Skeletal muscle tissue (tissue), 4 donors: ENCODE results near the gene HAVCR2. TPM values are rescaled to one million over a fixed set of nuclear protein-coding genes. Genes with fewer than 3 reads are reported as not detected.
"Not testable (repeated sequence)": the region's sequence is repeated elsewhere in the genome, so short reads cannot be mapped to it uniquely, and the experiment has no call there.

Source experiments
- H3K27ac ChIP-seq: one replicate; pipeline ENCODE4 v1.7.0; 2013; ENCODE audit warnings: mild to moderate bottlenecking, low read depth, low read length, inconsistent platforms
- H3K27me3 ChIP-seq, 3 donors: one replicate each; pipeline ENCODE4 v1.7.0; 2013; ENCODE audit warnings: low read length in 3 of 3; ENCODE audit not compliant: control insufficient read depth in 3 of 3, insufficient read depth in 3 of 3
- H3K36me3 ChIP-seq, 3 donors: one replicate each; pipeline ENCODE4 v1.7.0; 2013; ENCODE audit warnings: low read length in 3 of 3; ENCODE audit not compliant: control insufficient read depth in 3 of 3, insufficient read depth in 3 of 3
- H3K4me1 ChIP-seq, 3 donors: one replicate each; pipeline ENCODE4 v1.7.0; 2013; ENCODE audit warnings: low read length in 3 of 3, mild to moderate bottlenecking in 3 of 3; ENCODE audit not compliant: control insufficient read depth in 3 of 3, insufficient read depth in 3 of 3
- H3K4me3 ChIP-seq, 3 donors: one replicate each; pipeline ENCODE4 v1.7.0; 2013; ENCODE audit warnings: low read length in 3 of 3
- H3K9ac ChIP-seq, 3 donors: one replicate each; pipeline ENCODE4 v1.7.0; 2013; ENCODE audit warnings: low read length in 3 of 3, mild to moderate bottlenecking in 3 of 3, moderate library complexity in 2 of 3, low read depth in 1 of 3
- H3K9me3 ChIP-seq, 3 donors: one replicate each; pipeline ENCODE4 v1.7.0; 2013; ENCODE audit warnings: low read length in 3 of 3; ENCODE audit not compliant: control insufficient read depth in 3 of 3
- total RNA-seq: library from RNA; depleted of rRNA; stranded (reverse); fragments of >200 nt; gene quantifications from one replicate; pipeline ENCODE4 v1.2.3, GENCODE V29; 2014
- donor health status: Osteomylitis.

The HAVCR2 gene
- total RNA-seq, 1 donor from 2014 or later: 6.3 TPM

DNA sequence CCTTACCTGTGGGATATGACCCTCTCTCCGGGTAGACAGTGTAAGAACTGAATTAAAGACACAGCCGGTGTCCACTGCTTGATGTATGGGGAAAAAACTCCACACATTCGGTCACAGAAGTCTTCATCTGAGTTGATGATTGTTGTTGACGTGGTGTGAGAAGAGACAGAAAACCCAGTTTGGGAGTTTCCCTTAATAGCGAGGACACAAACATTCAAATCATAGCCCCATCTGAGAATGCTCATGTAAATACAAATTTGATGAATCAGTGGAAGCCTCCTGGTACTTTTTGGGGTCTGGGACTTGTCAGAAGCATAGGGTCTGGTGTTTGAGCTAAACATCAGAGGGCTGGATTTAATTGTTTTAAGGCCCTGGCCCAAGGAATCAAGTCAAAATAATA, 60.9 kb downstream of the HAVCR2 start:
- no peak overlapping the region for H3K4me3 ChIP-seq
- H3K36me3 ChIP-seq: no peaks in the 10 kb centered on the region
- H3K27me3 ChIP-seq: no peaks in the 10 kb centered on the region
- H3K9me3 ChIP-seq: no peaks in the 10 kb centered on the region
- no peaks in the 10 kb centered on the region for H3K4me1 ChIP-seq
- H3K9ac ChIP-seq: no peak overlapping the region
- H3K27ac ChIP-seq: no peak overlapping the region

DNA sequence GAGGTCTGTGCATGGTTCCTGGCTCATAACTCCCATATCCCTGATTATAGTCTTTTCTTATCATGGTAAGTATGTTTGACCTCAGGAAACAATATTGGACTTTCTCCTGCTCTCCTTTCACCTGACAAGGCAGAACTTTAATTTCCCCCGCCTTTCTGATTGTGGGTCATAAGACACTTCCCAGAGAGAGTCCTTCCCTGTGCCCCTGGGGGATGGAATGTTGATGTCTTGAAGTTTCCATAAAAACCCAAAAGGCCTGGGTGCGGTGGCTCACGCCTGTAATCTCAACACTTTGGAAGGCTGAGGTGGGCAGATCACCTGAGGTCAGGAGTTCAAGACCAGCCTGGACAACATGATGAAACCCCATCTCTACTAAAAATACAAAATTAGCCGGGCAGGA, 61.8 kb downstream of the HAVCR2 start:
- H3K4me1 ChIP-seq, H3K4me3 ChIP-seq, H3K27me3 ChIP-seq, H3K27ac ChIP-seq, H3K9me3 ChIP-seq, H3K36me3 ChIP-seq, H3K9ac ChIP-seq: not testable (repeated sequence)

DNA sequence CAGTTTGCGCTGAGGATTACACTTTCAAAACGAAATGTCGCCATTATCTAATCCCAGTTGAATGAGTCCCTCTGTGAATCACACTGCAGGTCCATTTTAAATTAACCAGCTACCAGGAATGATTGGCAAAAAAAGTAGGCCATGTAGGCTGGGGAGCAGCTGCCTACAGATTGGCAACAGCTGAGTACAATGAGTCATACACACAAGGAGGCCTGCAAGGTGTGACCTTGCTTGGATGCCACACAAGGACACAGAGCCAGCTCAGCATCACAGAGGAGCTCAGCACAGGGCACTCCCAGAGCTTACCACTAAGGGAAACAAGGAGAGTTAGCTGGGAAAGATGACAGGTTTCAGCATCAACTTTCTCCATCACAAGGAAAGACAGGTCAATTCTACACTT, 62.8 kb downstream of the HAVCR2 start:
- H3K4me3 ChIP-seq: no peak overlapping the region

DNA sequence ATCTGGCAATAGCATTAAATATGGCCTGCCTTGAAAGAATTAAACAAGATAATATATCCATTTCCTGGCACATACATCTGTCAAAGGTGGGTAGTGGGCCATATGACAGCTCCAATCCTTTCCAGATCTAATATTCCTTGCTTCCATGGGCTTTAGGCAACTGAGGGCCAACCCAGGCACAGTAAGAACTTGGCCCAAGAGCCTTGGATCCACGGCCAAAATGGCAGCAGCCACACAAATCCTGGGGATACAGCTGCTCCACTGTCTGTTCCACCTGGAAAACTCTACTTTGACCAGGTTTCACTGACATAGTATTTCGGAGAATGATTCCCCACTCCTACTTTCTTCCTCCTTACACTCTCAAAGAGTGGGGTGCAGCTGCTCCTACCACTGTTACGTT, 63.2 kb downstream of the HAVCR2 start:
- no peaks in the 10 kb centered on the region for H3K4me1 ChIP-seq
- H3K9me3 ChIP-seq: no peaks in the 10 kb centered on the region
- H3K27ac ChIP-seq: peak overlapping the region; percentile 53
- no peaks in the 10 kb centered on the region for H3K36me3 ChIP-seq
- no peak overlapping the region for H3K9ac ChIP-seq
- H3K27me3 ChIP-seq: no peaks in the 10 kb centered on the region
- H3K4me3 ChIP-seq: no peak overlapping the region

More for the DNA sequence above, 62.8 kb downstream of the HAVCR2 start:
- H3K9ac ChIP-seq: no peak overlapping the region
- H3K36me3 ChIP-seq: no peaks in the 10 kb centered on the region
- H3K4me1 ChIP-seq: no peaks in the 10 kb centered on the region
- no peaks in the 10 kb centered on the region for H3K27me3 ChIP-seq
- H3K27ac ChIP-seq: peak overlapping the region; percentile 53
- H3K9me3 ChIP-seq: no peaks in the 10 kb centered on the region

DNA sequence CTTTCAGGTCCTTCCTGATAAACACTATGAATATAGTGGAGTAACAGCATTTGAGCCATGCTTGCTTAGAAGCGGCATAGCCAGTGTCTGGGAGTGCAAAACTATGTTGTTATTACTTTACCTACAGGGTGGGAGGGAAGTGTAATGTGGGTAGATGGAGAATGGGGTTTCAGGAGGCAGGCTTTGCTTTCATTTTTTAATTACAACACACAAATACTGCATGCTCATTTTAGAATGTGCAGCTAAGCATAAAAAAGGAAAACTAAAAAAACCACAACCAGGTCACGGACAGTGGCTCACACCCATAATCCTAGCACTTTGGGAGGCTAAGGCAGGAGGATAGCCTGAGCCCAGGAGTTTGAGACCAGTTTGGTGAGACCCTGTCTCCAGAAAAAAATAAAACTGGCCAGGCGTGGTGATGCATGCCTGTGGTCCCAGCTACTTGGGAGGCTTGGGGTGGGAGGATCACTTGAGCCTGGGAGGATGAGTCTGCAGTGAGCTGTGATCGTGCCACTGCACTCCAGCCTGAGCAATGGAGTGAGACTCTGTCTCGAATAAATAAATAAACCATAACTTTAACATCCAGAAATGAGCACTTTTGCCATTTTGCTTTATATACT, 70.2 kb downstream of the HAVCR2 start:
- Histone ChIP-seq H3K9ac (no peak overlapping the region), H3K4me1 (no peaks in the 10 kb centered on the region), H3K27ac (no peak overlapping the region), H3K9me3 (no peaks in the 10 kb centered on the region), H3K27me3 (no peaks in the 10 kb centered on the region), H3K36me3 (no peaks in the 10 kb centered on the region), H3K4me3 (no peak overlapping the region)

Other genes starting within 250 kb of the HAVCR2 start
- gene TIMD4, start 145.8 kb downstream of the HAVCR2 start, total RNA-seq: 3.1 TPM
- 0.52 TPM for gene HAVCR1, start 49.9 kb downstream of the HAVCR2 start, total RNA-seq
- gene MED7, start 33.8 kb upstream of the HAVCR2 start, total RNA-seq: 11.5 TPM
- gene GARIN3, start 57.2 kb upstream of the HAVCR2 start, total RNA-seq: not detected
- under 0.01 TPM for gene ITK, start 71.8 kb upstream of the HAVCR2 start, total RNA-seq
- 7.8 TPM for gene CYFIP2, start 157.1 kb upstream of the HAVCR2 start, total RNA-seq